Liver (tissue), 9 donors: ENCODE measurements around the gene SNX32. TPM values are rescaled to one million over a fixed set of nuclear protein-coding genes. Genes with fewer than 3 reads are reported as not detected.

Source experiments
- DNase-seq: peaks from one replicate; pipeline ENCODE4 v3.0.0-alpha.2; 2017; ENCODE audit warnings: low spot score
- H3K27ac ChIP-seq, 2 donors: one replicate each; pipeline ENCODE4 v1.7.0; 2013; ENCODE audit warnings: inconsistent platforms in 2 of 2, low read length in 2 of 2, control low read depth in 1 of 2, low read depth in 1 of 2, mild to moderate bottlenecking in 1 of 2
- H3K27me3 ChIP-seq, 4 donors: one replicate each; pipeline versions ENCODE4 v1.6.1 to v1.7.0; 2013; ENCODE audit warnings: low read length in 3 of 4, inconsistent platforms in 1 of 4, mild to moderate bottlenecking in 1 of 4, moderate library complexity in 1 of 4; ENCODE audit not compliant: control insufficient read depth in 4 of 4, insufficient read depth in 4 of 4
- H3K36me3 ChIP-seq, 4 donors: one replicate each; pipeline versions ENCODE4 v1.6.1 to v1.7.0; 2013; ENCODE audit warnings: low read length in 3 of 4, mild to moderate bottlenecking in 3 of 4, low read depth in 1 of 4, moderate library complexity in 1 of 4; ENCODE audit not compliant: control insufficient read depth in 4 of 4, insufficient read depth in 3 of 4
- H3K4me1 ChIP-seq, 4 donors: one replicate each; pipeline versions ENCODE4 v1.6.1 to v1.7.0; 2013; ENCODE audit warnings: low read length in 3 of 4, mild to moderate bottlenecking in 3 of 4, moderate library complexity in 1 of 4; ENCODE audit not compliant: control insufficient read depth in 4 of 4, insufficient read depth in 4 of 4
- H3K4me3 ChIP-seq, 3 donors: one replicate each; pipeline versions ENCODE4 v1.6.1 to v1.7.0; 2013; ENCODE audit warnings: low read length in 3 of 3, control low read depth in 1 of 3, low read depth in 1 of 3, mild to moderate bottlenecking in 1 of 3
- H3K9ac ChIP-seq, 2 donors: one replicate each; pipeline ENCODE4 v1.7.0; 2013; ENCODE audit warnings: low read length in 2 of 2, mild to moderate bottlenecking in 2 of 2, moderate library complexity in 2 of 2, control low read depth in 1 of 2, low read depth in 1 of 2
- H3K9me3 ChIP-seq, 4 donors: one replicate each; pipeline versions ENCODE4 v1.6.1 to v1.7.0; 2013; ENCODE audit warnings: low read length in 3 of 4; ENCODE audit not compliant: control insufficient read depth in 4 of 4
- ATF3 ChIP-seq: IDR thresholded peaks from 2 replicates; pipeline ENCODE4 v1.6.1; 2016; ENCODE audit warnings: antibody characterized with exemption
- CTCF ChIP-seq: fragments of 150-350 bp; IDR thresholded peaks from 2 replicates; pipeline ENCODE4 v1.5.1; 2017; ENCODE audit warnings: improper control_type of control experiment, low read depth, low read length; ENCODE audit not compliant: missing input control
- EGR1 ChIP-seq, 2 donors: IDR thresholded peaks; 2 replicates each; pipeline ENCODE4 v1.6.1; 2016 to 2018; ENCODE audit warnings: antibody characterized with exemption in 2 of 2, low read depth in 2 of 2
- FOXA1 ChIP-seq: IDR thresholded peaks from 2 replicates; pipeline ENCODE4 v1.6.1; 2016; ENCODE audit warnings: antibody characterized with exemption
- HNF4A ChIP-seq, 2 donors: conservative IDR thresholded peaks; 2 replicates each; pipeline ENCODE4 v1.6.1; 2016; ENCODE audit warnings: antibody characterized with exemption in 2 of 2, mild to moderate bottlenecking in 2 of 2
- JUND ChIP-seq, 2 donors: IDR thresholded peaks; 2 replicates each; pipeline ENCODE4 v1.6.1; 2016; ENCODE audit warnings: antibody characterized with exemption in 2 of 2
- MAX ChIP-seq: IDR thresholded peaks from 2 replicates; pipeline ENCODE4 v1.6.1; 2016; ENCODE audit warnings: antibody characterized with exemption
- NR2F2 ChIP-seq: IDR thresholded peaks from 2 replicates; pipeline ENCODE4 v1.6.1; 2016; ENCODE audit warnings: antibody characterized with exemption
- REST ChIP-seq: IDR thresholded peaks from 2 replicates; pipeline ENCODE4 v1.6.1; 2016; ENCODE audit warnings: antibody characterized with exemption, mild to moderate bottlenecking
- YY1 ChIP-seq: IDR thresholded peaks from 2 replicates; pipeline ENCODE4 v1.6.1; 2016; ENCODE audit warnings: antibody characterized with exemption, mild to moderate bottlenecking
- WGBS: extraction: QIAGEN DNeasy Blood & Tissue Kit; methylation state at CpG from one replicate; pipeline ENCODE4 v1.1.7; 2013; 5-methylcytosine and 5-hydroxymethylcytosine counted together
- polyA plus RNA-seq, 2 donors: library from polyadenylated mRNA; stranded (reverse) in 1 of 2; unstranded in 1 of 2; fragments of 200-250 nt in 1 of 2; fragments of >200 nt in 1 of 2; fragmentation: Nextera tagmentation in 1 of 2; extraction: Ambion mirVana in 1 of 2; gene quantifications; one replicate each; pipeline versions ENCODE4 v1.2.1 to v1.2.3, GENCODE V29; 2013 to 2015
- total RNA-seq, 2 donors: library from RNA; depleted of rRNA; stranded (reverse); fragments of >200 nt; gene quantifications; one replicate each; pipeline ENCODE4 v1.2.3, GENCODE V29; 2014
- donor health status: healthy.
- donor health status: healthy.
- donor health status: healthy.
- donor health status: healthy.
- donor health status: healthy.

The SNX32 gene
- total and polyA plus RNA-seq, 4 donors, result under 0.01 to 0.38 (median 0.06) TPM

- peaks cover 0 to 20% (median 6%) of the 10 kb centered on the region in 4 donors for H3K4me1 ChIP-seq
- H3K4me3 ChIP-seq, result no peak overlapping the region
These were observed 36.5 kb downstream of the SNX32 start for GRCh38 chr11:65870307-65870658.

GRCh38 chr11:65870706-65871681, 37.2 kb downstream of the SNX32 start:
- Histone ChIP-seq H3K27ac (no peak overlapping the region), H3K9me3 (no peaks in the 10 kb centered on the region), H3K4me1 (peaks cover 0 to 20% (median 6%) of the 10 kb centered on the region in 4 donors), H3K4me3 (no peak overlapping the region), H3K9ac (no peak overlapping the region), H3K27me3 (no peaks in the 10 kb centered on the region), H3K36me3 (peaks cover 0 to 13% (median 3%) of the 10 kb centered on the region in 4 donors)
- DNase-seq, result no peak
- peak; percentile 51 for TF ChIP-seq NR2F2
- no peak for TF ChIP-seq FOXA1
- no peak for TF ChIP-seq CTCF
- WGBS, result 78% methylated on average over 24 of the region's 24 CpGs

More at GRCh38 chr11:65870307-65870658, 36.5 kb downstream of the SNX32 start:
- no peaks in the 10 kb centered on the region for H3K9me3 ChIP-seq
- DNase-seq, result no peak
- H3K36me3 ChIP-seq, result peaks cover under 1 to 20% (median 3%) of the 10 kb centered on the region in 4 donors
- TF ChIP-seq HNF4A (conservative IDR thresholded peaks at IDR 0.05), result no peak
- TF ChIP-seq EGR1 (IDR thresholded peaks at IDR 0.05; ENCODE audit: low read depth in 2 of 2), result no peak
- no peak for TF ChIP-seq NR2F2
- no peak for TF ChIP-seq JUND (IDR thresholded peaks at IDR 0.05)
- TF ChIP-seq MAX, result no peak
- TF ChIP-seq ATF3, result no peak
- TF ChIP-seq YY1, result no peak
- TF ChIP-seq REST, result no peak
- H3K9ac ChIP-seq, result no peak overlapping the region
- WGBS, result 79% methylated on average over 11 of the region's 11 CpGs
- no peak overlapping the region for H3K27ac ChIP-seq
- no peaks in the 10 kb centered on the region for H3K27me3 ChIP-seq
